B cell (primary cell): ENCODE results near the gene PIGQ. TPM values are rescaled to one million over a fixed set of nuclear protein-coding genes. Genes with fewer than 3 reads are reported as not detected.

ENCODE experiments used
- ATAC-seq: fragments of 200-7000 bp; cut with Tn5 transposase; one replicate; pipeline ENCODE4 v1.10.0; 2021; ENCODE audit warnings: low read depth, mild to moderate bottlenecking, moderate number of reproducible peaks, moderate library complexity
- CTCF ChIA-PET: fragments of 350-600 bp; sonication (Branson Sonifier 250); formaldehyde crosslinking; loops from one replicate; lab custom pipeline; 2021; ENCODE audit warnings: antibody characterized with exemption, inconsistent platforms; lab: Charles Lee
- POLR2A ChIA-PET: fragments of 350-600 bp; sonication (Branson Sonifier 250); formaldehyde crosslinking; loops from one replicate; lab custom pipeline; 2021; ENCODE audit warnings: antibody characterized with exemption; lab: Charles Lee
- DNase-seq: peaks from one replicate; pipeline ENCODE4 v3.0.0; 2013
- H2AFZ ChIP-seq: 2 replicates; pipeline ENCODE4 v1.6.1; 2012; ENCODE audit warnings: mild to moderate bottlenecking, low read depth, low read length; ENCODE audit not compliant: insufficient read depth, poor library complexity, severe bottlenecking
- H3K27ac ChIP-seq, 2 donors: 1 replicate in 1 of 2; 2 replicates in 1 of 2; pipeline ENCODE4 v1.5.1; 2012 to 2013; ENCODE audit warnings: low read length in 2 of 2, mild to moderate bottlenecking in 2 of 2, moderate library complexity in 1 of 2
- H3K27me3 ChIP-seq, 4 experiments: fragments of 200-600 bp in 1 of 4; sonication (generic) in 1 of 4; replicated peaks in 1 of 4; 1 replicate in 2 of 4; 2 replicates in 2 of 4; pipeline versions ENCODE4 v1.6.1 to v1.7.0; 2013 to 2016; ENCODE audit warnings: low read length in 3 of 4, mild to moderate bottlenecking in 2 of 4, mixed read lengths in 1 of 4, moderate library complexity in 1 of 4; ENCODE audit not compliant: insufficient read depth in 4 of 4, control insufficient read depth in 3 of 4; ENCODE audit errors: control extremely low read depth in 1 of 4
- H3K36me3 ChIP-seq, 2 experiments: replicated peaks in 1 of 2; 1 replicate in 1 of 2; 2 replicates in 1 of 2; pipeline versions ENCODE4 v1.6.1 to v1.7.1; 2013; ENCODE audit warnings: low read length in 1 of 2; ENCODE audit not compliant: insufficient read depth in 2 of 2, control insufficient read depth in 1 of 2; ENCODE audit errors: control extremely low read depth in 1 of 2, extremely low read depth in 1 of 2
- H3K4me1 ChIP-seq, 2 donors: fragments of 200-600 bp in 1 of 2; sonication (generic) in 1 of 2; 1 replicate in 1 of 2; 2 replicates in 1 of 2; pipeline versions ENCODE4 v1.5.1 to v1.6.1; 2013 to 2017; ENCODE audit warnings: low read length in 2 of 2; ENCODE audit not compliant: control insufficient read depth in 2 of 2, insufficient read depth in 2 of 2
- H3K4me2 ChIP-seq: replicated peaks from 2 replicates; pipeline ENCODE3; 2012; ENCODE audit warnings: mild to moderate bottlenecking, low read depth, low read length; ENCODE audit not compliant: poor library complexity, severe bottlenecking
- H3K4me3 ChIP-seq, 5 experiments: fragments of 200-600 bp in 1 of 5; sonication (generic) in 1 of 5; 1 replicate in 3 of 5; 2 replicates in 2 of 5; pipeline versions ENCODE4 v1.5.1 to v1.7.0; 2011 to 2016; ENCODE audit warnings: low read length in 4 of 5, mild to moderate bottlenecking in 4 of 5, low read depth in 2 of 5, control low read depth in 1 of 5, moderate library complexity in 1 of 5; ENCODE audit not compliant: insufficient read depth in 1 of 5; ENCODE audit errors: control extremely low read depth in 1 of 5, extremely low read depth in 1 of 5
- H3K79me2 ChIP-seq: fragments of 200-600 bp; sonication (generic); one replicate; pipeline ENCODE4 v1.6.0; 2016; ENCODE audit warnings: low read length; ENCODE audit not compliant: control insufficient read depth, insufficient read depth
- H3K9ac ChIP-seq: fragments of 200-600 bp; sonication (generic); 2 replicates; pipeline ENCODE4 v1.6.1; 2017; ENCODE audit warnings: mild to moderate bottlenecking, low read length, moderate library complexity
- H3K9me3 ChIP-seq, 3 donors: one replicate each; pipeline versions ENCODE4 v1.6.1 to v1.7.1; 2013; ENCODE audit warnings: low read length in 2 of 3; ENCODE audit not compliant: control insufficient read depth in 2 of 3, insufficient read depth in 1 of 3; ENCODE audit errors: control extremely low read depth in 1 of 3
- H4K20me1 ChIP-seq: 2 replicates; pipeline ENCODE4 v1.6.0; 2012; ENCODE audit warnings: mild to moderate bottlenecking, low read length; ENCODE audit not compliant: insufficient read depth, control insufficient read depth, poor library complexity, severe bottlenecking
- H3K27ac Mint-ChIP-seq: one replicate; pipeline ENCODE4 v1.8.0; 2021; ENCODE audit warnings: mixed read lengths
- H3K27me3 Mint-ChIP-seq: one replicate; pipeline ENCODE4 v1.8.0; 2021; ENCODE audit warnings: mixed read lengths
- H3K4me1 Mint-ChIP-seq: one replicate; pipeline ENCODE4 v1.8.0; 2021; ENCODE audit warnings: mixed read lengths
- H3K4me3 Mint-ChIP-seq: one replicate; pipeline ENCODE4 v1.8.0; 2021; ENCODE audit warnings: mixed read lengths
- H3K9me3 Mint-ChIP-seq: one replicate; pipeline ENCODE4 v1.8.0; 2022; ENCODE audit warnings: mixed read lengths; ENCODE audit not compliant: insufficient read depth
- CTCF ChIP-seq: fragments of 200-600 bp; IDR thresholded peaks from one replicate; pipeline ENCODE4 v1.8.0; 2022; ENCODE audit warnings: antibody characterized with exemption, mild to moderate bottlenecking
- EZH2 ChIP-seq: IDR thresholded peaks from 2 replicates; pipeline ENCODE4 v1.6.1; 2012; ENCODE audit warnings: borderline replicate concordance, low read depth, mild to moderate bottlenecking, moderate library complexity, low read length; ENCODE audit not compliant: insufficient read depth, poor library complexity, severe bottlenecking
- WGBS: methylation state at CpG from one replicate; pipeline ENCODE4 v1.1.5; 2013; ENCODE audit warnings: missing lambda C conversion rate; ENCODE audit not compliant: insufficient coverage; 5-methylcytosine and 5-hydroxymethylcytosine counted together
- intact Hi-C: fragments of 100-400 bp; cut with micrococcal nuclease; formaldehyde crosslinking; loops from one replicate; pipeline ENCODE4 v1.10.0; 2022
- polyA plus RNA-seq: library from polyadenylated mRNA; depleted of rRNA; stranded (reverse); fragments of >200 nt; gene quantifications from 2 replicates; pipeline ENCODE4 v1.2.3, GENCODE V29; 2012
- total RNA-seq, 2 donors: library from RNA; stranded (reverse); fragments of 120-200 nt in 1 of 2; gene quantifications; 1 replicate in 1 of 2; 2 replicates in 1 of 2; pipeline versions ENCODE4 v1.2.3 to v1.2.4, GENCODE V29; 2013 to 2022

Gene PIGQ
- total and polyA plus RNA-seq, 2 donors (not counting 1 experiment from before 2014, with no cell fraction given), result 56.9 to 68.5 TPM

GRCh38 chr16:630249-630814 is 60.6 kb downstream of the PIGQ start:
- ATAC-seq, result no peak
- H3K4me1 Mint-ChIP-seq, result peaks cover 3% of the 10 kb centered on the region
- Histone ChIP-seq H3K36me3 (peaks cover 0 to 14% of the 10 kb centered on the region in 2 experiments), H3K27me3 (no peaks in the 10 kb centered on the region), H2AFZ (no peak overlapping the region), H3K4me1 (peaks cover 4 to 6% of the 10 kb centered on the region in 2 donors), H3K4me3 (no peak overlapping the region), H3K9me3 (no peaks in the 10 kb centered on the region), H4K20me1 (peaks cover 11% of the 10 kb centered on the region), H3K4me2 (no peak overlapping the region), H3K27ac (no peak overlapping the region), H3K9ac (no peak overlapping the region), H3K79me2 (peaks cover 6% of the 10 kb centered on the region)
- ChIA-PET POLR2A (no interaction called here), CTCF (no interaction called here)
- no peak for TF ChIP-seq EZH2
- TF ChIP-seq CTCF, result no peak
- H3K9me3 Mint-ChIP-seq, result no peaks in the 10 kb centered on the region
- intact Hi-C loops, result no loop called here
- WGBS, result 62% methylated on average over 27 of the region's 29 CpGs
- DNase-seq, result no peak
- H3K27me3 Mint-ChIP-seq, result no peaks in the 10 kb centered on the region
- H3K4me3 Mint-ChIP-seq, result no peak overlapping the region
- no peak overlapping the region for H3K27ac Mint-ChIP-seq

GRCh38 chr16:630815-631405 is 61.1 kb downstream of the PIGQ start, which contains the start of gene WFIKKN1:
Gene WFIKKN1 (plus strand): TSS chr16:630985. CDS start chr16:631254, 269 bp downstream.
- Mint-ChIP-seq H3K27me3 (no peaks in the 10 kb centered on the region), H3K4me1 (peaks cover 3% of the 10 kb centered on the region), H3K27ac (no peak within 1 kb of the TSS), H3K9me3 (no peaks in the 10 kb centered on the region), H3K4me3 (no peak within 1 kb of the TSS)
- ChIA-PET CTCF (no interaction called here), POLR2A (no interaction called here)
- Histone ChIP-seq H3K36me3 (peaks cover 0 to 11% of the 10 kb centered on the region in 2 experiments), H3K4me1 (peaks cover 6 to 11% of the 10 kb centered on the region in 2 donors), H3K4me2 (no peak within 1 kb of the TSS), H3K79me2 (peaks cover 8% of the 10 kb centered on the region), H3K9me3 (no peaks in the 10 kb centered on the region), H3K4me3 (no peak within 1 kb of the TSS), H3K27me3 (no peaks in the 10 kb centered on the region), H3K27ac (no peak within 1 kb of the TSS), H2AFZ (no peak within 1 kb of the TSS), H3K9ac (no peak within 1 kb of the TSS), H4K20me1 (peaks cover 13% of the 10 kb centered on the region)
- 5% methylated on average over 22 of the region's 23 CpGs for whole genome bisulfite sequencing
- ATAC-seq (no peak), DNase-seq (no peak)
- intact Hi-C loops, result no loop called here
- no peak for TF ChIP-seq EZH2
- no peak for TF ChIP-seq CTCF
